ENCODE results near the gene TRA2B. TPM values are rescaled to one million over a fixed set of nuclear protein-coding genes. Genes with fewer than 3 reads are reported as not detected.

TRA2B gene
- total RNA-seq (2021; ENCODE audit: unreplicated experiment) (172 TPM), Bru-seq, nascent RNA (percentile 100 among the genes with signal in this experiment), BruChase-seq, experiment 1, labeled RNA remaining after a 6-hour chase (percentile 97 among the genes with signal in this experiment), BruChase-seq, experiment 2, labeled RNA remaining after a 2-hour chase (percentile 98 among the genes with signal in this experiment)
- polyA plus RNA-seq (2012), result 155 and 228 TPM in 2 replicates
- long read RNA-seq, full-length matches to known transcripts, result 87 of 125 reads
- long read RNA-seq, partial matches to known transcripts, result 8 of 125 reads
- long read RNA-seq, other reads (novel, unspliced or antisense), result 30 of 125 reads

GRCh38 chr3:185937689-185938374 lies at the start of gene TRA2B:
Gene TRA2B, minus strand, starts transcription at chr3:185938014. Its CDS starts 154 bp downstream, at chr3:185937860.
- Histone ChIP-seq H3K27ac (ENCODE audit: low read depth, low read length) (peak within 1 kb of the TSS; percentile 99), H3K4me1 (ENCODE audit: control insufficient read depth in 1 of 2, insufficient read depth in 2 of 2, low read length in 2 of 2) (peaks cover 20 to 48% of the 10 kb centered on the region in 2 experiments), H3K4me2 (ENCODE audit: low read length) (peak within 1 kb of the TSS; percentile 87), H3K36me3 (ENCODE audit: control insufficient read depth in 1 of 2, insufficient read depth in 2 of 2, low read length in 2 of 2) (peaks cover 0 to 15% of the 10 kb centered on the region in 2 experiments; a peak in 2 of 4 replicates), H3K4me3 (replicated peaks in 1 of 2; ENCODE audit: low read depth in 1 of 2, low read length in 2 of 2) (peak within 1 kb of the TSS; percentile 69 to 85), H3K79me2 (ENCODE audit: insufficient read depth, low read length) (peaks cover 51% of the 10 kb centered on the region), H3K9me2 (ENCODE audit: insufficient read depth) (no peaks in the 10 kb centered on the region), H3K9me3 (ENCODE audit: control insufficient read depth in 1 of 2, insufficient read depth in 1 of 2, low read depth in 1 of 2, low read length in 2 of 2) (no peaks in the 10 kb centered on the region), H4K20me1 (ENCODE audit: insufficient read depth) (peaks cover 41% of the 10 kb centered on the region), H3K27me3 (ENCODE audit: insufficient read depth, low read length) (no peaks in the 10 kb centered on the region), H3K9ac (ENCODE audit: low read length) (peak within 1 kb of the TSS; percentile 100), H2AFZ (ENCODE audit: low read depth, low read length, poor library complexity, severe bottlenecking) (no peak within 1 kb of the TSS)
- ATAC-seq (peak; percentile 93), DNase-seq (ENCODE audit: low read depth, low spot score) (peak; percentile 95)
- intact Hi-C loops (cut with micrococcal nuclease), result loop anchor here (5.0 kb wide), 1 partner anchor 116 kb away; no protein-coding TSS in a partner anchor
- BruUV-seq (replicated peaks), result no TSS peak
- ChIA-PET POLR2A (interaction anchor here (0.5 to 1.3 kb wide), 6 partner anchors 10 to 314 kb away, joined by 3 to 6 read pairs (median 3); no protein-coding TSS in a partner anchor), CTCF (interaction anchor here (0.6 to 0.9 kb wide), 2 partner anchors 30 to 306 kb away, joined by 3 read pairs; no protein-coding TSS in a partner anchor), RAD21 (ENCODE audit: low non-redundant PET in 1 of 2, low total read pairs in 2 of 2, uncharacterized antibody in 2 of 2, unreplicated experiment in 2 of 2) (interaction anchor here in 1 of 2 experiments (0.7 kb wide), 1 partner anchor 25 kb away, joined by 5 read pairs; no protein-coding TSS in a partner anchor)
- TF ChIP-seq ZBTB33 (IDR thresholded peaks at IDR 0.05; ENCODE audit: extremely low read depth, insufficient replicate concordance, low read length) (no peak), SP1 (IDR thresholded peaks at IDR 0.05; ENCODE audit: low read depth) (peak; percentile 71; the same call in 1 of the 2 replicates), TCF7L2 (IDR thresholded peaks at IDR 0.05; ENCODE audit: borderline replicate concordance, extremely low read depth, insufficient read depth, insufficient read length) (peak; percentile 7), SIN3A (IDR thresholded peaks at IDR 0.05; ENCODE audit: low read depth) (peak; percentile 75), POLR2A (IDR thresholded peaks at IDR 0.05; ENCODE audit: borderline replicate concordance, extremely low read depth, insufficient read depth, insufficient read length) (peak; percentile 98), EGR1 (IDR thresholded peaks at IDR 0.05; ENCODE audit: low read depth) (peak; percentile 98), FOSL1 (IDR thresholded peaks at IDR 0.05; ENCODE audit: low read depth) (no peak), EZH2 (IDR thresholded peaks at IDR 0.05) (no peak), ELF1 (IDR thresholded peaks at IDR 0.05; ENCODE audit: borderline replicate concordance, low read depth) (no peak), MAX (IDR thresholded peaks at IDR 0.05) (peak; percentile 99), ATF3 (IDR thresholded peaks at IDR 0.05) (no peak), CEBPB (IDR thresholded peaks at IDR 0.05; ENCODE audit: low read depth) (no peak), ZFX (IDR thresholded peaks at IDR 0.05) (peak; percentile 55; the same call in 1 of the 2 replicates), JUND (IDR thresholded peaks at IDR 0.05) (no peak), CBX3 (IDR thresholded peaks at IDR 0.05; ENCODE audit: low read depth) (peak; percentile 95), EZH2phosphoT487 (IDR thresholded peaks at IDR 0.05; ENCODE audit: borderline replicate concordance) (no peak), CTCF (IDR thresholded peaks at IDR 0.05 in 2 of 3, conservative IDR thresholded peaks at IDR 0.05 in 1 of 3; ENCODE audit: borderline replicate concordance in 1 of 3, insufficient read depth in 1 of 3, low read depth in 2 of 3, low read length in 2 of 3) (peak in 2 of 3 experiments; percentile 26 to 30; a peak in 2 of 6 replicates), ZNF274 (IDR thresholded peaks at IDR 0.05; ENCODE audit: low read depth, low read length) (no peak), POLR2AphosphoS5 (IDR thresholded peaks at IDR 0.05; ENCODE audit: low read depth, low read length) (peak; percentile 100), SRF (IDR thresholded peaks at IDR 0.05; ENCODE audit: low read depth) (no peak), RAD21 (IDR thresholded peaks at IDR 0.05; ENCODE audit: low read depth) (no peak), YY1 (IDR thresholded peaks at IDR 0.05; ENCODE audit: extremely low read depth, insufficient replicate concordance, low read depth, low read length) (peak; percentile 59)

Measured in HCT116 (cell line).